NCI-H1417 treated with DMSO at 0.1 percent for 48 hours (cell line): ENCODE data around the gene ARL5A.
"Not testable (repeated sequence)": the region's sequence is repeated elsewhere in the genome, so short reads cannot be mapped to it uniquely, and the experiment has no call there.

Source experiments
- DNase-seq: peaks from one replicate; lab custom pipeline; 2025; lab: John Stamatoyannopoulos, UW

The ARL5A gene

GRCh38 chr2:151795646-151796240 is 32.5 kb downstream of the ARL5A start:
- DNase-seq, result no peak

- DNase-seq, result not testable (repeated sequence)
Measured at GRCh38 chr2:151794422-151794821, 33.8 kb downstream of the ARL5A start.

GRCh38 chr2:151793123-151793522 is 35.1 kb downstream of the ARL5A start:
- no peak for DNase-seq

GRCh38 chr2:151792589-151792988 is 35.6 kb downstream of the ARL5A start:
- DNase-seq, result no peak

- DNase-seq, result no peak
Measured at GRCh38 chr2:151791545-151791944, 36.7 kb downstream of the ARL5A start.

GRCh38 chr2:151790689-151791088 is 37.5 kb downstream of the ARL5A start:
- no peak for DNase-seq

- DNase-seq, result no peak
Measured at GRCh38 chr2:151789055-151789834, 39.0 kb downstream of the ARL5A start.

GRCh38 chr2:151786483-151786882 is 41.7 kb downstream of the ARL5A start:
- no peak for DNase-seq

- no peak for DNase-seq
Measured at GRCh38 chr2:151786077-151786476, 42.1 kb downstream of the ARL5A start.

- no peak for DNase-seq
Measured at GRCh38 chr2:151783133-151783520, 45.1 kb downstream of the ARL5A start.

- no peak for DNase-seq
Measured at GRCh38 chr2:151782378-151783132, 45.7 kb downstream of the ARL5A start.

GRCh38 chr2:151781642-151782041 is 46.6 kb downstream of the ARL5A start:
- DNase-seq, result no peak

GRCh38 chr2:151780938-151781337 is 47.3 kb downstream of the ARL5A start:
- no peak for DNase-seq

- DNase-seq, result no peak
Measured at GRCh38 chr2:151777935-151778334, 50.3 kb downstream of the ARL5A start.

GRCh38 chr2:151777487-151777886 is 50.7 kb downstream of the ARL5A start:
- no peak for DNase-seq

GRCh38 chr2:151776367-151776766 is 51.9 kb downstream of the ARL5A start:
- DNase-seq, result no peak

- no peak for DNase-seq
Measured at GRCh38 chr2:151775057-151775740, 53.0 kb downstream of the ARL5A start.

- DNase-seq, result no peak
Measured at GRCh38 chr2:151774506-151774905, 53.7 kb downstream of the ARL5A start.

- DNase-seq, result no peak
Measured at GRCh38 chr2:151771599-151772358, 56.4 kb downstream of the ARL5A start.

- no peak for DNase-seq
Measured at GRCh38 chr2:151770995-151771394, 57.2 kb downstream of the ARL5A start.

GRCh38 chr2:151769606-151770005 is 58.6 kb downstream of the ARL5A start:
- no peak for DNase-seq

- DNase-seq, result no peak
Measured at GRCh38 chr2:151767536-151767935, 60.7 kb downstream of the ARL5A start.
